Liver (tissue), 3 donors: Measurements from ENCODE around the gene TTC36.

ENCODE experiments used
- ATF3 ChIP-seq: IDR thresholded peaks from 2 replicates; pipeline ENCODE4 v1.6.1; 2016; ENCODE audit warnings: antibody characterized with exemption
- CTCF ChIP-seq: fragments of 150-350 bp; IDR thresholded peaks from 2 replicates; pipeline ENCODE4 v1.5.1; 2017; ENCODE audit warnings: improper control_type of control experiment, low read depth, low read length; ENCODE audit not compliant: missing input control
- FOXA1 ChIP-seq: IDR thresholded peaks from 2 replicates; pipeline ENCODE4 v1.6.1; 2016; ENCODE audit warnings: antibody characterized with exemption
- GABPA ChIP-seq, 2 donors: IDR thresholded peaks in 1 of 2; conservative IDR thresholded peaks in 1 of 2; 2 replicates each; pipeline ENCODE4 v1.6.1; 2016; ENCODE audit warnings: antibody characterized with exemption in 2 of 2, mild to moderate bottlenecking in 1 of 2, moderate library complexity in 1 of 2
- HNF4A ChIP-seq, 2 donors: conservative IDR thresholded peaks; 2 replicates each; pipeline ENCODE4 v1.6.1; 2016; ENCODE audit warnings: antibody characterized with exemption in 2 of 2, mild to moderate bottlenecking in 2 of 2
- JUND ChIP-seq, 2 donors: IDR thresholded peaks; 2 replicates each; pipeline ENCODE4 v1.6.1; 2016; ENCODE audit warnings: antibody characterized with exemption in 2 of 2
- MAX ChIP-seq: IDR thresholded peaks from 2 replicates; pipeline ENCODE4 v1.6.1; 2016; ENCODE audit warnings: antibody characterized with exemption
- NR2F2 ChIP-seq: IDR thresholded peaks from 2 replicates; pipeline ENCODE4 v1.6.1; 2016; ENCODE audit warnings: antibody characterized with exemption
- RAD21 ChIP-seq, 2 donors: IDR thresholded peaks; 2 replicates each; pipeline ENCODE4 v1.6.1; 2016; ENCODE audit warnings: antibody characterized with exemption in 2 of 2, mild to moderate bottlenecking in 2 of 2
- REST ChIP-seq: IDR thresholded peaks from 2 replicates; pipeline ENCODE4 v1.6.1; 2016; ENCODE audit warnings: antibody characterized with exemption, mild to moderate bottlenecking
- TAF1 ChIP-seq: conservative IDR thresholded peaks from 2 replicates; pipeline ENCODE4 v1.6.1; 2016; ENCODE audit warnings: antibody characterized with exemption, mild to moderate bottlenecking
- YY1 ChIP-seq: IDR thresholded peaks from 2 replicates; pipeline ENCODE4 v1.6.1; 2016; ENCODE audit warnings: antibody characterized with exemption, mild to moderate bottlenecking
- donor health status: healthy.
- donor health status: healthy.

- no peak for TF ChIP-seq CTCF
- TF ChIP-seq GABPA (IDR thresholded peaks at IDR 0.05 in 1 of 2, conservative IDR thresholded peaks at IDR 0.05 in 1 of 2) = no peak
- TF ChIP-seq RAD21 (IDR thresholded peaks at IDR 0.05) = no peak
- TF ChIP-seq HNF4A (conservative IDR thresholded peaks at IDR 0.05) = no peak
- no peak for TF ChIP-seq TAF1
- no peak for TF ChIP-seq FOXA1
- no peak for TF ChIP-seq YY1
- no peak for TF ChIP-seq JUND (IDR thresholded peaks at IDR 0.05)
- no peak for TF ChIP-seq NR2F2
- TF ChIP-seq ATF3 = no peak
- no peak for TF ChIP-seq MAX
- TF ChIP-seq REST = no peak
Measured at GRCh38 chr11:118572981-118573550, 45.8 kb downstream of the TTC36 start.
